Fibroblast of skin of abdomen (primary cell): Measurements from ENCODE around the gene ABCC3.
"Not testable (repeated sequence)": the region's sequence is repeated elsewhere in the genome, so short reads cannot be mapped to it uniquely, and the experiment has no call there.

ENCODE experiments used
- DNase-seq: peaks from one replicate; pipeline ENCODE4 v3.0.0-alpha.2; 2013

Gene ABCC3

DNA sequence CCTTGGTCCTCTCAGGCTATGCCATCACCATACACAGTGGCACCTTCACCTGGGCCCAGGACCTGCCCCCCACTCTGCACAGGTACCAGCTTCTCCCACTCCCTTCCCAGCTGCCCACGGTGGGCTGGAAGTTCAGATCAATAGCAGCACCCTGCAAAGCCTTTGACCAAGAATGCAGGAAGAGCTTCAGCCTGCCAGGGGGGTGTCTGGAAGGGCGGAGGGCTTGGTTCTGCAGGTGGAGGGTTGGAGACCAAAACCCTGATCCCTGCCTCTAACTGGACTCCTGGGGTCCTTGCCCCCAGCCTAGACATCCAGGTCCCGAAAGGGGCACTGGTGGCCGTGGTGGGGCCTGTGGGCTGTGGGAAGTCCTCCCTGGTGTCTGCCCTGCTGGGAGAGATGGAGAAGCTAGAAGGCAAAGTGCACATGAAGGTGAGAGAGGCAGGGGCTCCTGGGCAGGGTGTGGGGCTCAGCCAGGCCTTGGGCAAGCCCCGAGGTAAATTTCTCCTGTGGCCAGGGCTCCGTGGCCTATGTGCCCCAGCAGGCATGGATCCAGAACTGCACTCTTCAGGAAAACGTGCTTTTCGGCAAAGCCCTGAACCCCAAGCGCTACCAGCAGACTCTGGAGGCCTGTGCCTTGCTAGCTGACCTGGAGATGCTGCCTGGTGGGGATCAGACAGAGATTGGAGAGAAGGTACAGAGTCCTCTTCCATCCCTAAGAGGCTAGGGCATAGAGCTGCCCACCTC, 34.3 kb downstream of the ABCC3 start:
- no peak for DNase-seq

DNA sequence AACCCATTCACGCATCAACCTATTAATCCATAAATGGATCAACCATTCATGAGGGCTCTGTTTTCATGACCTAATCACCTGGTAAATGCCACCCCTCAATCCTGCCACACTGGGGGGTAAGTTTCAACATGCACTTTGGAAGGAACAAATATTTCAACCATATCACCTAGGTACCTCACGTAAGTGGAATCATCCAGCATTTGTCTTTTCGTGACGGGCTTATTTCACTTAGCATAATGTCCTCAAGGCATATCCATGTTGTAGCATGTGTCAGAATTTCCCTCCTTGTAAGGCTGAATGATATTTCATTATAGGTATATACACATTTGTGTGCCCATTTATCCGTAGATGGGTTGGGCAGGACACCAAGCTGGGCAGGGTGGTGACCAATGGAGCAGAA, 37.4 kb downstream of the ABCC3 start:
- no peak for DNase-seq

DNA sequence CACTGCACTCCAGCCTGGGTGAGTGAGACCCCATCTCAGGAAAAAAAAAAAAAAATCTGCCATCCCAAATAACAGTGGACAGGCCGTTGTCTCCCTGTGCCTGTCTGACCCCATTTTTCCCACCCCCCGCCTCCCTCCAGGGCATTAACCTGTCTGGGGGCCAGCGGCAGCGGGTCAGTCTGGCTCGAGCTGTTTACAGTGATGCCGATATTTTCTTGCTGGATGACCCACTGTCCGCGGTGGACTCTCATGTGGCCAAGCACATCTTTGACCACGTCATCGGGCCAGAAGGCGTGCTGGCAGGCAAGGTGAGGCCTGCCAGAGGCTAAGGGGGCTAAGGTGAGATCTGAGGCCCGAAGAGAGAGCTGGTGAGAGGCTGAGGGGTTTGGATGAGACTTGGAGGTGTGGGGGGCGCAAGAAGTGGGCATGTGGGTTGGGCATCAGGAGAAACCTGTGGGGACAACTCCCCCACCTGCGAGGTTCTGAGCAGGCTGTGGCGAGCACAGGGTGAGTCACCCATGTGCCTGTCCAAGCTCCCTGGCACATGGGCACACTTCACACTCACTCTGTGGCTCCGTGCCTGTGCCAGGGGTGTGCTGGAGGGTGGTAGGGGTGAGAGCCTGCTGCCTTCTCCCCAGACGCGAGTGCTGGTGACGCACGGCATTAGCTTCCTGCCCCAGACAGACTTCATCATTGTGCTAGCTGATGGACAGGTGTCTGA, 38.3 kb downstream of the ABCC3 start:
- no peak for DNase-seq

DNA sequence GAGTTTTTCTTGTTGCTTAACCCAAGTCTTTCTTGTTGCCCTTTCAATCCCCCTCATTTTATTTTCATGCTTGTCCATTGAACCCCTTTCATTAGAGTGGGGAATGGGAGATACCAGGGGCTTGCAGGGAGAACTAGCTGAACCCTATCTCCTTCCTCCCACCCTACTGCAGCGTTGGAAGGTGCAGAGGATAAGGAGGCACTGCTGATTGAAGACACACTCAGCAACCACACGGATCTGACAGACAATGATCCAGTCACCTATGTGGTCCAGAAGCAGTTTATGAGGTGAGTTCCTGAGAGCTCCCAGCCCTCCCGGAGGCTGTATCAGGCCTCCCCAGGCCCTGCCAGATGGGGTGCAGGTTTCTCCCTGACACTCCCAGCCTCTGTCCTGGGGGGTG, 40.5 kb downstream of the ABCC3 start:
- DNase-seq: no peak

DNA sequence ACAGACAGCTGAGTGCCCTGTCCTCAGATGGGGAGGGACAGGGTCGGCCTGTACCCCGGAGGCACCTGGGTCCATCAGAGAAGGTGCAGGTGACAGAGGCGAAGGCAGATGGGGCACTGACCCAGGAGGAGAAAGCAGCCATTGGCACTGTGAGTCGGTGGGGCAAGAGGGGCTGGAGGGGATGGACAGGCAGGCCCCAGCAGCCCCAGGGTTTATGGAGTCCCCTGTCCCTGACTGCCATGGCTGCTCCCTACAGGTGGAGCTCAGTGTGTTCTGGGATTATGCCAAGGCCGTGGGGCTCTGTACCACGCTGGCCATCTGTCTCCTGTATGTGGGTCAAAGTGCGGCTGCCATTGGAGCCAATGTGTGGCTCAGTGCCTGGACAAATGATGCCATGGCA, 40.9 kb downstream of the ABCC3 start:
- no peak for DNase-seq

DNA sequence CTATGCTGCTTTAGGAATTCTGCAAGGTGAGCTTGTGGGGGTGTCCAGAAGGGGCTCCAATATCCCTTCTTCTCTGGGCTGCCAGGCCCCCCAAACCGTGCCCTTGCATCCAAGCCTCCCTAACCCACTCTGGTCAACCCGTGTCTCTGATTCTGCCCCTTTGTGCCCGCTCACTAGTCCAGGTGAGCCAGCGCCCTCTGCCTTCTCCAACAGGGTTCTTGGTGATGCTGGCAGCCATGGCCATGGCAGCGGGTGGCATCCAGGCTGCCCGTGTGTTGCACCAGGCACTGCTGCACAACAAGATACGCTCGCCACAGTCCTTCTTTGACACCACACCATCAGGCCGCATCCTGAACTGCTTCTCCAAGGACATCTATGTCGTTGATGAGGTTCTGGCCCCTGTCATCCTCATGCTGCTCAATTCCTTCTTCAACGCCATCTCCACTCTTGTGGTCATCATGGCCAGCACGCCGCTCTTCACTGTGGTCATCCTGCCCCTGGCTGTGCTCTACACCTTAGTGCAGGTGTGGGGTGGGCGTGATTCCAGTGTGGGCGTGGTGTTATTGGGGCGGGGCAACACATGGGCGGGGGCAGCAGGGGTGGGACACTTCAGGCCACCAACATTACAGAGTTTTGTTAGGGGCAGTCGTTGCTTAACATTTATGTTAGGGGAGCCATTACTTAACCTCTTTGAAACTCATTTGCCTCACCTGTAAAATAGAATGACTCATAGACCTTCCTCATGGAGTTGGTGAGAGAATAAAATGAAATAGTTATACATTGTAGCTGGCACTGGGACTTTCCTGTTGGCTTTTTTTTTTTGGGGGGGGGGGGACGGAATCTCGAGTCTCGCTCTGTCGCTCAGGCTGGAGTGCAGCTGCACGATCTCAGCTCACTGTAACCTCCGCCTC, 41.6 kb downstream of the ABCC3 start:
- no peak for DNase-seq

DNA sequence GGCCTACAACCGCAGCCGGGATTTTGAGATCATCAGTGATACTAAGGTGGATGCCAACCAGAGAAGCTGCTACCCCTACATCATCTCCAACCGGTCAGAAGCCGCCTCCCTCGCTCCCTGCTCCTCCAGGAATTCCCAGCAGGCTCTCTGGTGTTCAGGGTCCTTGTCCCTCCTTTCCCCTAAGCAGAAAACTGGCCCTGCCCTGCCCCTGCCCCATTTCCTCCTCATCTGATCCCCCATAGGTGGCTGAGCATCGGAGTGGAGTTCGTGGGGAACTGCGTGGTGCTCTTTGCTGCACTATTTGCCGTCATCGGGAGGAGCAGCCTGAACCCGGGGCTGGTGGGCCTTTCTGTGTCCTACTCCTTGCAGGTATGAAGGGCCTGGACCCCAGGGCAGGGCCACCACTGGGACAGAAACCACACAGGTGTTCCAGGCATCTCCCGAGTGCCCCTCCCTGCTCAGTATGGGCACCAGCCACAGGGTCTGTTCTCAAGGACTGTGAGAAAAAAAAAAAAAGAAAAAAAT, 43.2 kb downstream of the ABCC3 start:
- DNase-seq: no peak

DNA sequence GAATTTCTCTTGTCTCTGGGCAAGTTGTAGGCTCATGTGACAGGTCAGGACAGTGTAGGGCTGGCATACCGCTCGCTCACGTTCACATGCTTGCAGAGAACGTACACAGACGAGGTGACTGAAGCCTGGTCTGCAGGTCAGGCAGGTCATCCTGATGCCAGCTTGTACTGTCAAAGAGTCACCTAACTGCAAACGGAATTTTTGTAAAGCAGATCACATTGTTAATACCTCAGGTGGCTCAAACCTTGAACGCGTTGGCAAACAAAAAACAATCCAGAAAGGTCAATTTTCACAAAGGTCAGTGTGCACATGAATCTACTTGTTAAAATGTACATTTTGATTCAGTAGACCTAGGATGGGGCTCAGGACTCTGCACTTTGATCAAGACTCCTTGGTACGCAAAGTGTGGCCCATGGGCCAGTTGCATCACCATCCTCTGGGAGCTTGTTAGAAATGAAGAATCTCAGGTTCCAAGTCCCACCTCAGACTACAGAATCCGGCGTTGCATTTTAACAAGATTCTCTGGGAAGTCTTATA, 44.4 kb downstream of the ABCC3 start:
- no peak for DNase-seq

DNA sequence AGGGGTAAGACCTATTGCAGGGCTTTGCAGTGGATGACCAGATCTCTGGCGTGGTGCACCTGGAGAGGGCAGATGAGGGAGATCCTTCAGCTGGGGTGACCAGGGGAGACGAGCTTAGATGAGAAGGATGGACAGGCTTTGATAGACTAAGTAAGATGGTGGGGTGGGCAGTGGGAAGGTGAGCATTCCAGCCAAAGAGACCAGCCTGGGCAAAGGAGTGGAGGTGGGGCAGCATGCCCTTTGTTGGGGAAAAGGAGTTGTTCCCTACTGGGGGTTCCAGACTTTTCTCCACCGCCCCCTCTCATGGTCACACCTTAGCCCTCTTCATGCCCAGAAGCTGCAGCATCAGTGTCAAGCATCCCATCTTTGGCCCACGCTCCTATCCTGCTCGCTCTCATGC, 45.4 kb downstream of the ABCC3 start:
- DNase-seq: no peak

DNA sequence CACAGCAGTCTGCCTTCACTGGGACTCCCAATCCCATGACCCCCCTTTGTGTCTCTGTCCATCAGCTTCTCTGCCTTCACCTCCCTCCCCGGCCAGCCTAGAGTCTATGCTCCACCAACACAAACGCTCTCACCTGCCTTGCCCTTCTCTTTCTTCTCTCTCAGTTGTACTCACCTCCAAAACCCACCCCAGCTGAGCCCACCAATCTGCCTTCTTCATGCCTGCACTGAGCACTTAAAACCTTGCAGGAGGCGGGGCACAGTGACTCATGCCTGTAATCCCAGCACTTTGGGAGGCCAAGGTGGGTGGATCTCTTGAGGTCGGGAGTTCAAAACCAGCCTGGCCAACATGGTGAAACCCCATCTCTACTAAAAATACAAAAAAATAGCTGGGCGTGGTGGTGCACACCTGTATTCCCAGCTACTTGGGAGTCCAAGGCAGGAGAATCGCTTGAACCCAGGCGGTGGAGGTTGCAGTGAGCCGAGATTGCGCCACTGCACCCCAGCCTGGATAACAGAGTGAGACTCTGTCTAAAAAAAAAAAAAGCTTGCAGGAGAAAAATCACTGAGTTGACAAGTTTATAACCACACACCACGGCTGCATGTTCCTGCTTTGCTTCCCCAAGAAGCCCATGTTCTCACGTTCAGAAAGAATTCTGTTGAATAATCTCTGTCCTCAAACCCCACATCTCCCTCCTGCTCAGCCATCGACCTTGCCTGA, 46.0 kb downstream of the ABCC3 start:
- DNase-seq: not testable (repeated sequence)

DNA sequence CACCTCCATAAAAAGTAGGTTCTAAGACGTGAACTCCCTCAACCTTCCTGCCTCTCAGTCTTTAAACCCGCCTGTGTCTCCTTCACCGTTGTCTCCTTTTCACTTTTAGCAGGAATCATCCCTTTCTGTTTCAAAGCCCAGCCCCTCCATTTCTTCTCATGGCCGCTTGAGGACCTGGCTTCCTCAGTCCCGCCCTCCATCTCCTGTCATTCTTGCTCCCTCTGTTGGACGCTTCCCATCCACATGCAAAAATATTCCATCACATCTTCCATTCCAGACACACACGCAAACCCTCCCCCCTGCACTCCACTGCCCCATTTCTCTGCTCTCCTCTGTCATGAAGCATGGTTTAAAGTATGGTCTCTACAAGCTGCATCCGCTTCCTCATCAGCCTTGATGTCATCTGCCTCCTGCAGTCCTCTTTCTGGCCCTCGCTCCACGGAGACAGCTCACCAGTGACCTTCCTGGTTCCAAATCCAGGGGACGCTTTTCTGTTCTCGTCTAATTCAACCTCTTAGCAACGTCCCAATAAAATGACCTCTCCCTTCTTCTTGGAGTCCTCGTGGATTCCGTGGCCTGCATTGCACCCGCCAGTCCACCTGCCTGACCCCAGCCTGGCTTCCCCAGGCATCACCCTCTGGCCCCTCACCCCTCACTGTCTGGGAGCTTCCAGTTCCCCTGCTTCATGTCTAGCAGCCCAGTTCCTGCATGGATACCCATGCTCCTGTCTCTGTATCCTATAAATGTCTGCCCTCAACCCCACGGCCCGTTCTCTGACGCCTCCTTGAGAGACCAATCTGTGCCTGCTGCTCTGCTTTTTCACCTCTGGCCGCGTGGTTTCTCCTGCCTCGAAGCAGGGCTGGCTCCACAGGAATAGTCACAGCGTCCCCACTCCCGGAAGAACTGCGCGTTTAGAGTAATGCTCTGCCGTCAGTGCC, 46.9 kb downstream of the ABCC3 start:
- DNase-seq: peak; percentile 84

DNA sequence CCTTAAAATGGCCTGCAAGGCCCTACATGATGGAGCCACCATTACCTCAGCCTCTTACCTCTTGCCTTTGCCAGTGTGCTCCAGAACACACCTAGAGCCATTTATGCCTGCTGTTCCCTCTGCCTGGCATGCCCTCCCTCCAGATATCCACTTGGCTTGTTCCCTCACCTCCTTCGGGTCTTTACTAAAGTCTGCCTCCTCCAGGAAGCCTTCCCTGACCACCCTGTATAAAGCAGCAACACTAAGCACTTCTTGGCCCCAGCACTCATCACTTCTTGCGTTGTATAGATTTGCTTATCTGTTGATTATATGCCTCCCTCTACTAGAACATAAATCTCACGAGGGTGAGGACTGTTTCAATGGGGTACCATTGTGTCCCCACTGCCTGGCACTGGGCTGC, 47.8 kb downstream of the ABCC3 start:
- DNase-seq: no peak

DNA sequence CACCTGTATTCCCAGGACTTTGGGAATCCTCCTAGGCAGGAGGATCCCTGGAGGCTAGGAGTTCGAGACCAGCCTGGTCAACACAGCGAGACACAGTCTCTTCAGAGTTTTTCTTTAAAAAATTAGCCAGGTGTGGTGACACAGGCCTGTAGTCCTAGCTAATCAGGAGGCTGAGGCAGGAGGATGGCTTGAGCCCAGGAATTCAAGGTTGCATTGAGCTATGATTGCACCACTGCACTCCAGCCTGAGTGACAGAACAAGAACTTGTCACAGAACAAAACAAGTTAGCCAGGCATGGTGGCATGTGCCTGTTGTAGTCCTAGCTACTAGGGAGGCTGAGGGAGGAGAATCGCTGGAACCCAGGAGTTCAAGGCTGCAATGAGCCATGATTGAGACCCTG, 48.3 kb downstream of the ABCC3 start:
- DNase-seq: no peak

DNA sequence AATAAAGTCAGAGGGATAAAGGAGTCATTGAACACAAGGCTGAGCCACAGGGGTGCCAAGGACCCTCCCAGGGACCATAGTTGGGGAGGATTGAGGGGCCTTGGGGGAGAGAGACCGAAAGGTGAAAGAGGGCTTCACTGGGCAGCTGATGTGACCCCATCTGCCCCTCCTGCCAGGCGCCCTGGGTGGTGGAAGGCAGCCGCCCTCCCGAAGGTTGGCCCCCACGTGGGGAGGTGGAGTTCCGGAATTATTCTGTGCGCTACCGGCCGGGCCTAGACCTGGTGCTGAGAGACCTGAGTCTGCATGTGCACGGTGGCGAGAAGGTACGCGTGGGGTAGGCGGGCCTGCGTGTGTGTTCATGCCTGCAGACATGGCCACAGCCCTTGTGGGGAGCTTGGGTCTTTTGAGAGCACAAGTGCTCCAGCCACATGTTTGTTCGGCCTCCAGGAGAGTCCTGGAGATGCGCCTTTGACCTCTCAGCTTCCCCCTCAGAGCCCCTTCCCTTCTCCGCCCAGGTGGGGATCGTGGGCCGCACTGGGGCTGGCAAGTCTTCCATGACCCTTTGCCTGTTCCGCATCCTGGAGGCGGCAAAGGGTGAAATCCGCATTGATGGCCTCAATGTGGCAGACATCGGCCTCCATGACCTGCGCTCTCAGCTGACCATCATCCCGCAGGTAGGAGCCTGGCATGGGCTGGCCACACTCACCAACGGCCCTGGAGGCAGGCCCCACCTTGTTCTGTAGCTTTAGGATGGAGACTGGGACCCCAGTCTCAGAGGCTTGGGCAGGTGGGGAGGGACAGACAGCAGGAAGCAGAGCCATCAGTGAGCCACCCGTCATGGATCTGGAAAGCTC, 49.0 kb downstream of the ABCC3 start:
- DNase-seq: no peak

DNA sequence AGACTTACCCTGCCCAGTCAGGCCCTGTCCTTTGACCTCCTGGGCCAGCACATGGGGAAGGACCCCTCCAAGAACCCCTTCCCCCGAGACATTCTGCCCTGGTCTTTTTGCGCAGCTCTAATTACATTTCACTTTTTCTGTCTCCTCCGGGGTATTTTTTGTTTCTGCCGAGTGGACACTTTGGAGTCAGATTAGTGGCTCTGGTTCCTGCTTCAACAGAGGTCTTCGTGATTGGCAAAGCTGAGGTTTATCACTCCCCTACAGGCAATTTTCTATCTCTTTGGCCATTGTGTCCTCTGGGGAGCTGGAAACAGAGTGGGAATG, 49.6 kb downstream of the ABCC3 start:
- no peak for DNase-seq

DNA sequence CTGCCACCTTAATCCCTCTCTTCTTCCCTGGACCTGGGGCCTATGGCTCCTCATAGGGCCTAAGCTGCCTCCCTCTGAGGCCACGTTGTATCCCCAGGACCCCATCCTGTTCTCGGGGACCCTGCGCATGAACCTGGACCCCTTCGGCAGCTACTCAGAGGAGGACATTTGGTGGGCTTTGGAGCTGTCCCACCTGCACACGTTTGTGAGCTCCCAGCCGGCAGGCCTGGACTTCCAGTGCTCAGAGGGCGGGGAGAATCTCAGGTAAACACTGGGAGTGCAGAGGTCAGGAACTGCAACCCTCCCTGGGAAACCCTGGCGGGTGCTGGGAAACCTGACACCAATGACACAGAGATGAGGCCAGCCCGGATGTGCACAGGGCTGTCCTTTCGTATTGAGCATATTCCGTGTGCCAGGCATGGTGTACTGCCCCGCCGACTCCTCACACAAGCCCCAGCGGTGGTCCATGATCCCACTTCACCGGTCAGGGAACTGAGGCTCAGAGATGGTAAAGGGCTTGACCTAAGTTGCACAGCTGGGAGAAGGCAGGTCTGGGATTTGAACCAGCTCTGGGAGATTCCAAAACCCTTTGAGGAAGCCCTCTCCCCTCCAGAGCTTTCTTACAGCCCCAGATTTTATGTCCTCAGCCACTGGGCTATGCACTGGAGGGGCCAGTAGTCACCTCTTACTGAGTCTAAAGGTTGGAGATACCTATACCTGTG, 50.1 kb downstream of the ABCC3 start:
- DNase-seq: no peak

DNA sequence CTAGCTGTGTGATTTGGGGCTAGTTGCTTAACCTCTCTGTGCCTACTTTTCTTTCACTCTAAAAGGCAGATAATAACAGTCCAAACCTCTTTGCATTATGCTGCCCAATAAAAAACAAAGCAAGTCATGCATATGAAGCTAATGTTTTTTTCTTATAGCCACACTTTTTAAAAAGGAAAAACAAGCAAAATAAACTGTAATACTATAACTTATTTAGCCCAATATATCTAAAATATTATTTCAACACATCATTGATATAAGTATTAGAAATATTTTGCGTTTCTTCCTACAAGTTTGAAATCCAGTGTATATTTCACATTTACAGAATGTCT, 50.6 kb downstream of the ABCC3 start:
- DNase-seq: no peak

DNA sequence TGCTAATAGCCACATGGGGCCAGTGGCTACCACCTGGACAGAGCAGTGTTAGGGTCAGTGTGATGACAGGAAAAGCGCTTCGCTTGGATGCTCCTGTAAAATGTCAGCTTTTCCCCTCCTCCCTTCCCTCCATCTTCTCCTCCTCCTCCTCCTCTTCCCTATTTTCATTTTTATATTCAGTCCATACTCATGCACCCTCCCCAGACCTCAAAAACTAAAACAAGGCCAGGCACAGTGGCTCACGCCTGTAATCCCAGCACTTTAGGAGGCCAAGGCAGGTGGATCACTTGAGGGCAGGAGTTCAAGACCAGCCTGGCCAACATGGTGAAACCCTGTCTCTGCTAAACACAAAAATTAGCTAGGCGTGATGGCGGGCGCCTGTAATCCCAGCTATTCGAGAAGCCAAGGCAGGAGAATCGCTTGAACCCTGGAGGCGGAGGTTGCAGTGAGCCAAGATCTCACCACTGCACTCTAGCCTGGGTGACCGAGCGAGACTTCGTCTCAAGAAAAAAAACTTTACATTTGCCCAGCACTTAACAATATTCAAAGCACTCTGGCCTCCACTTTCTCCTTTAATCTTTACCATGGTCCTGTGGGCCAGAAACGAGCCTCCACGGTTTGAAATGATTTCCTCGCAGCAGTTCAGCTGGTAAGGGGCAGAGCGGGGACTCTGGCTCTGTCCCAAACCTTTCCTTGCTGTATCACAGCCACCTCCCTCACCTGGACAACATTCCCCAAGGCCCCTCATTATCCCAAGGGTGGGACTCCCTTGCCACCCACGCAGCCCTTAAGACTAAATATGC, 51.2 kb downstream of the ABCC3 start:
- DNase-seq: no peak
